ENCODE results near the gene ARHGEF6. TPM values are rescaled to one million over a fixed set of nuclear protein-coding genes. Genes with fewer than 3 reads are reported as not detected.
"Not testable (repeated sequence)": the region's sequence is repeated elsewhere in the genome, so short reads cannot be mapped to it uniquely, and the experiment has no call there.

The ARHGEF6 gene
- total and polyA plus RNA-seq, 7 donors, result 11.4 to 70.5 (median 25.4) TPM

DNA sequence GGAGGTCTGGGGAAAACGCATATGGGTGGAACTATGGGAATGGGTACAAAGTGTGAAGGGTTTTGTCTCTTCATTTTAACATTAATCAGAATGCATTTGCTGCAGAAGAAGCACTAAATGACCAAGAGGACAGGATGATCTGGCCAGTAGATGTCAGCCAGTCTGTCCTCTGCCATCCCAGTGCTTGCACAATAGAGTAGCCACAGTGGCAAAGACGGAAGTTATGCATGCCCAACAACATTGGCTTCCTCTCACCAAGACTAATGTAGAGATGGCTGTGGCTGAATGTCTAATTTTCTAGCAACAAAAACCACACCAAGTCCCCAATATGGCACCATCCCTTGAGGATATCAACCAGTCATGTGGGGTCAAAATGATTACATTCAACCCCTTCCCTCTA lies 45.0 kb upstream of the ARHGEF6 start:
- peaks cover 6% of the 10 kb centered on the region for H3K4me1 ChIP-seq
- intact Hi-C loops (cut with DNase I), result no loop called here
- DNase-seq (no peak), ATAC-seq (no peak)
- WGBS, 3 donors, result 79 to 92% (median 83%) methylated on average over 2 of the region's 2 CpGs
- no peaks in the 10 kb centered on the region for H3K27me3 ChIP-seq (ENCODE audit: insufficient read depth in 3 of 3, low read length in 2 of 3)
- H3K27ac ChIP-seq, result no peak overlapping the region
- H3K9me3 ChIP-seq, result no peaks in the 10 kb centered on the region
- no peaks in the 10 kb centered on the region for H3K36me3 ChIP-seq (ENCODE audit: insufficient read depth in 1 of 2, low read depth in 1 of 2)
- TF ChIP-seq, protein P1, sequence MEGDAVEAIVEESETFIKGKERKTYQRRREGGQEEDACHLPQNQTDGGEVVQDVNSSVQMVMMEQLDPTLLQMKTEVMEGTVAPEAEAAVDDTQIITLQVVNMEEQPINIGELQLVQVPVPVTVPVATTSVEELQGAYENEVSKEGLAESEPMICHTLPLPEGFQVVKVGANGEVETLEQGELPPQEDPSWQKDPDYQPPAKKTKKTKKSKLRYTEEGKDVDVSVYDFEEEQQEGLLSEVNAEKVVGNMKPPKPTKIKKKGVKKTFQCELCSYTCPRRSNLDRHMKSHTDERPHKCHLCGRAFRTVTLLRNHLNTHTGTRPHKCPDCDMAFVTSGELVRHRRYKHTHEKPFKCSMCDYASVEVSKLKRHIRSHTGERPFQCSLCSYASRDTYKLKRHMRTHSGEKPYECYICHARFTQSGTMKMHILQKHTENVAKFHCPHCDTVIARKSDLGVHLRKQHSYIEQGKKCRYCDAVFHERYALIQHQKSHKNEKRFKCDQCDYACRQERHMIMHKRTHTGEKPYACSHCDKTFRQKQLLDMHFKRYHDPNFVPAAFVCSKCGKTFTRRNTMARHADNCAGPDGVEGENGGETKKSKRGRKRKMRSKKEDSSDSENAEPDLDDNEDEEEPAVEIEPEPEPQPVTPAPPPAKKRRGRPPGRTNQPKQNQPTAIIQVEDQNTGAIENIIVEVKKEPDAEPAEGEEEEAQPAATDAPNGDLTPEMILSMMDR (IDR thresholded peaks at IDR 0.05), result no peak
- no peak overlapping the region for H3K4me3 ChIP-seq

DNA sequence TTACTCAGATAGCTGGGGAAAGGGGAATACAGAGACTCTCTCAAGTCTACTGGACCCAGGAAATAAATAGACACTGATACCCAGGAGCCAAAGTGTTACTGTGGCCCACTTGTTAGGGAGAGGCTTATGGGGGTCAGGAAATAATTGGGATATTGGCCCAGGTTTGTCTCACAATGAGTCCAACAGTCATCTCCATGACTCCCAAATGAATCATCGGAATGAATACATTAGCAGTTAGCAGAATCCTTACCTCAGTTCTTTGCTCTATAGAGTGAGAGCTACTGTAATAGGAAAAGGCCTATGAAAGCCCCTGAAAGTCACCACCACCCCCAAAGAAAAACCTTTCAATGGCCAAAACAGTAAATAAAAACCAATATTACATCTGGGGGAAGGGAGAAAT lies 42.4 kb upstream of the ARHGEF6 start:
- 89 to 100% (median 97%) methylated on average over 1 of the region's 1 CpG for WGBS, 3 donors
- no peak for DNase-seq
- Histone ChIP-seq H3K9me3 (no peaks in the 10 kb centered on the region), H3K27me3 (ENCODE audit: insufficient read depth in 3 of 3, low read length in 2 of 3) (no peaks in the 10 kb centered on the region), H3K36me3 (ENCODE audit: insufficient read depth in 1 of 2, low read depth in 1 of 2) (peaks cover 0 to 15% of the 10 kb centered on the region in 2 donors), H3K4me1 (peaks cover 6% of the 10 kb centered on the region), H3K4me3 (no peak overlapping the region), H3K27ac (no peak overlapping the region)
- TF ChIP-seq, protein P1 (IDR thresholded peaks at IDR 0.05), result no peak
- peak in 3 of 4 donors; percentile 36 to 44 (median 39) for ATAC-seq
- intact Hi-C loops (cut with DNase I), result no loop called here

DNA sequence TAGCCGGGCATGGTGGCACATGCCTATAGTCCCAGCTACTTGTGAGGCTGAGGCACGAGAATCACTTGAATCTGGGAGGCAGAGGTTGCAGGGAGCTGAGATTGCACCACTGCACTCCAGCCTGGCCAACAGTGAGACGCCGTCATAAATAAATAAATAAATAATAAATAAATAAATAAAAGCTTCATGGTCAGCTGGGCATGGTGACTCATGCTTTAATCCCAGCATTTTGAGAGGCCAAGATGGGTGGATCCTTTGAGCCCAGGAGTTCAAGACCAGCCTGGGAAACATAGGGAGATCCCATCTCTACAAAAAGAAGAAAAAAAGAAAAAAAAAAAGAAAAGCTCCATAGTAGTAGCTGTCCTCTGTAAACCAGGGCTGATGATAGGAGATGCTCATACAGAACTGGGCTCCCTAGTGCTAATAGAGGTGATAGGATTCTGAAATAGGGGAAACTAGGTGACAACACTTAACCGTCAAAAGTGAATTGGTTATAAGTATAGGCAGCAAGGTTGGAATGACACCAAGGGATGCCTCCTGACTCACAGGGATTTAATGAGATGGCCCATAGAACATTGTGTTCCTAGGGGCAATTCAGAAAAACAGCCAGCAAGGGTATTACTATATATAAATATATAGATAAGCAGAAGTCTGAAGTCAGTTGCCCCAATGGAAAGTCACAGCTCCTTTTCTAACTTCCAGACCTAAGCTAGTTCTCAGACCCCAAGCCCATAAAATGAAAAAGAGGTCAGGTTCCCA lies 41.8 kb upstream of the ARHGEF6 start:
- DNase-seq (no peak), ATAC-seq (peak in 3 of 4 donors; percentile 53 to 75 (median 71))
- intact Hi-C loops (cut with DNase I), result no loop called here
- WGBS, 3 donors, result 59 to 82% (median 60%) methylated on average over 5 of the region's 5 CpGs
- Histone ChIP-seq H3K4me1 (peaks cover 6% of the 10 kb centered on the region), H3K27me3 (ENCODE audit: insufficient read depth in 3 of 3, low read length in 2 of 3) (no peaks in the 10 kb centered on the region), H3K4me3 (no peak overlapping the region), H3K36me3 (ENCODE audit: insufficient read depth in 1 of 2, low read depth in 1 of 2) (peaks cover 0 to 20% of the 10 kb centered on the region in 2 donors), H3K9me3 (no peaks in the 10 kb centered on the region), H3K27ac (no peak overlapping the region)
- TF ChIP-seq, protein P1 (IDR thresholded peaks at IDR 0.05), result no peak

DNA sequence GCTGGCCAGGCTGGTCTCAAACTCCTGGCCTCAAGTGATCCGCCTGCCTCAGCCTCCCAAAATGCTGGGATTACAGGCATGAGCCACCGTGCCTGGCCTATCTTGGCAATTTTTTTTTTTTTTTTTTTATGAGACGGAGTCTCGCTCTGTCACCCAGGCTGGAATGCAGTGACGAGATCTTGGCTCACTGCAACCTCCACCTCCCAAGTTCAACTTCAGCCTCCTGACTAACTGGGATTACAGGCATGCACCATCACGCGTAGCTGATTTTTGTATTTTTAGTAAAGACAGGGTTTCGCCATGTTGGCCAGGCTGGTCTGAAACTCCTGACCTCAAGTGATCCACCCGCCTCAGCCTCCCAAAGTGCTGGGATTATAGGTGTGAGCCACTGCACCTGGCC lies 39.0 kb upstream of the ARHGEF6 start:
- intact Hi-C loops (cut with DNase I); DNase-seq; ATAC-seq; H3K4me3 ChIP-seq; H3K9me3 ChIP-seq; H3K27ac ChIP-seq; H3K4me1 ChIP-seq; H3K27me3 ChIP-seq (ENCODE audit: insufficient read depth in 3 of 3, low read length in 2 of 3): not testable (repeated sequence)
- peaks cover 0 to 20% of the 10 kb centered on the region in 2 donors for H3K36me3 ChIP-seq (ENCODE audit: insufficient read depth in 1 of 2, low read depth in 1 of 2)
- 90 to 96% (median 93%) methylated on average over 7 to 9 of the region's 9 CpGs for WGBS, 3 donors

DNA sequence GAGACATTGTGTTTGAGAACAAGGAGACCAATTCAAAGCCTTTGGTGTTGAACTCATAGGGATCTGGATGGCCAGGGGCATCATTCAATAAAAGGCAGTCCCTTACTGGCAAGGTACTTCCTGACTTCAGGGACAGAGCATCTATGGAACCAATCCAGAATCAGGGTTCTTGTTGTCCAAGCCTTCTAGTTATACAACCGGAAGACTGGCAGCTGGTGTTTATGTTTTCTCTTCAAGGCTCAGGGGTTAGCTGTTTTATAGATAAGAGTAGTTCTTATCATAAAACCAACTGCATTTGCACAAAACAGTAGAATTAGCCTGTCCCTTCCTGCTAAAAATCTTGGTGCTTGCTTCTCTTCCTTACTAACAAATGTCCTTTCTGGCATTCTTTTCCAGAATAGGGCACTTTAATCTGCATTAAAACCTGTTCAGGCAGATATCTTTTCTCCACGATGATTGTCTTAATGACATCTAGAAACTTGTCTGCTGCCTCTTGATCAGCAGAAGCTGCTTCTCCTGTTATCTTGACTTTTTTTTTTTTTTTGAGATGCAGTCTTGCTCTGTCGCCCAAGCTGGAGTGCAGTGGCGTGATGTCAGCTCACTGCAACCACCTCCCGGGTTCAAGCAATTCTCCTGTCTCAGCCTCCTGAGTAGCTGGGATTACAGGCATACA lies 38.4 kb upstream of the ARHGEF6 start:
- Histone ChIP-seq H3K4me3 (no peak overlapping the region), H3K36me3 (ENCODE audit: insufficient read depth in 1 of 2, low read depth in 1 of 2) (peaks cover 0 to 20% of the 10 kb centered on the region in 2 donors), H3K4me1 (peaks cover 6% of the 10 kb centered on the region), H3K27me3 (ENCODE audit: insufficient read depth in 3 of 3, low read length in 2 of 3) (no peaks in the 10 kb centered on the region), H3K9me3 (no peaks in the 10 kb centered on the region), H3K27ac (no peak overlapping the region)
- TF ChIP-seq, protein P1 (IDR thresholded peaks at IDR 0.05), result no peak
- ATAC-seq (no peak), DNase-seq (no peak)
- intact Hi-C loops (cut with DNase I), result no loop called here
- WGBS, 3 donors, result 75 to 86% (median 79%) methylated on average over 5 of the region's 5 CpGs

Measured in psoas muscle (tissue), 8 donors.